Effector CD4-positive, alpha-beta T cell (primary cell): ENCODE data around the gene ZMIZ1.

Experiments used
- DNase-seq: peaks from one replicate; pipeline ENCODE4 v3.0.0-alpha.2; 2020

ZMIZ1 gene

DNA sequence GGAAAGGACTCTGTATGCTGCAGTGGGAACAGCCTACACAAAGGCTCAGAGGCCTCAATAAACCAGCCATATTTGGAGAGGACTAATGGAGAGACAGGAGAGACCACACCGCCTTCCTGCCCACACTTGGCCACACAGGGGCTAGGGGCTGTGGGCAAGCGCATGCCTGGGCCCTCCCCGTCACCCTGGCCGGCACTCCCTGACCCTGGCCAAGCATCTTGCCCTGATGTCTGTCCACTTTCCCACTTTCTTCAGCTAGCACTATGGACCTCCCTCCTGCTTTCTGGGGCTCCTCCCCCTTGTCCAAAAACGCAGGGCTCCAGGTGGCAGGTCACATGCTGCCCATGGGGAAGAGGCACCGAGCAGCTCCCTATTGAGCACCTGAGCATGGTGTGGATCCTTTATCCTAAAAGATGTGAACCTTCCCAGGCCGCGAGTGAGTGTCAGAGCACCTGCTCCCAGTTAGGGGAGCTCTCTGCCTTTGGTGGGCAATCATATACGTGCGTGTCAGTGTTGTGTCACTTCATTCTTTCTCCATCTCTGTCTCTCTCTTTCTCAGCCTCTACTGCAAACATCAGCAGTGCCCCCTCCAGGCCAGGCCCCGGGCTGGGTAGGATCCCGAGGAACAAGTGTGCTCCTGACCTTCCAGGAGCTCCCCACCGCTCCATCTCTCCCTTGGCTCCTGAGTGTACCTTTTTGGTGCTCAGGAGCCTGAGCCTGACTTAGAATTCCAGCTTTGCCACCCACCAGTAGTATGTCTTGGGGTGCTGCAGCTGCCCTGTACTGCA is 74.0 kb downstream of the ZMIZ1 start:
- no peak for DNase-seq

DNA sequence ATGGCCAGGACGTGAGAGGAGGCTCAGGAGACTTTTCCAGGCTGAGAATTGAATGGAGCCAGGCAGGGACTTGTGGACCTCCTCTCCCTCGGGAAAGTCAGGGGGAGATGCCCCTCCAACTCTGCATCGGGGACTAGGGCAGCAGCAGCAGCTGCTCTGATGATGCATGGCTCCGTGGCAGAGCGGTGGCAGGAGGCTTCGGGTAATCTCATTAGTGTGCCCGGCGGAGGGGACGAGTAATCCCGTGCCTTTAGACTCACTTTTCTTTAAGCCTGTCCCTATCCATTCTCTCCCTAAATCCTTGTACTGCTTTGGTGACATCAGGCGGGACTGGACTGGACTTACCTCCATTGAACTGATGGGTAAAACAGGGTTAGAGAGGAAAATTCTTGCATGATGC is 75.1 kb downstream of the ZMIZ1 start:
- DNase-seq = no peak

DNA sequence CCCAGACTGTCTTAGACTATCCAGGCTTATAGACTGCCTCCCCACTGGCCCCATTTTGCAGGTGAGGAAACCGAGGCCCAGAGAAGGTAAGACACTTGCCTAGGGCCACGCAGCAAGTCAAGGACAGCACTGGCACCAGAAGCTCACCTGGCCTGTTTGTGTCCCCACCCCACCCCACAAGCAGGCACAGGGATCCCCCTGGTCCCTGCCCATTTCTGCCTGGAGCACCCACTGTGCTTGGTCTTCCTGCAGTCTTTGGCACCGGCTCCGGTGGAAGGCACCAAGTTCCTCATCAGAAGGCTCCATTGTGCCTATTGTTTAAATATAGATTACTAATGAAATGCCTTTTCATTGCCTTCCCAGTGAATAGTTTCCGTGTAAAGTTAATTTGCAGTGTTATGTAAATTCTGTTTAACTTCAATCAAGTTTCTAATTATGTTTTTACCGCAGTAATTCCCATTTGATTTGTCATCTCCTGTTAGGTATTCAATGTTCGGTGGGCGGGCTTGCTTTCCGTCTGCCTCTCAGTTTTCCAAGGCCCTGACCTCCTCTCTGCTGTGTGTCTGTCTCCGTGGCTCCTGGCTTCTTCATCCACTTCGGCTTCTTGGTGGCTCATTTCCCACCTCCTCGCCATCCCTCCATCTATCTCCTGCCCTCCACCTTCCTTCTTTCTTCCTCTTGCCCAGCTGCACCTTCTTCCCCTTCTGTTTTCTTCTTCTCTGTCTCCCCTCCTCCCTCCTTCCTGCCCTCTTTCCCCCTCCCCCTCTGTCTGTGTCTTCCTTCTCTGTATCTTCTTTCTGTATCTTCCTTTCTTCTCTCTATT is 75.8 kb downstream of the ZMIZ1 start:
- DNase-seq = no peak

DNA sequence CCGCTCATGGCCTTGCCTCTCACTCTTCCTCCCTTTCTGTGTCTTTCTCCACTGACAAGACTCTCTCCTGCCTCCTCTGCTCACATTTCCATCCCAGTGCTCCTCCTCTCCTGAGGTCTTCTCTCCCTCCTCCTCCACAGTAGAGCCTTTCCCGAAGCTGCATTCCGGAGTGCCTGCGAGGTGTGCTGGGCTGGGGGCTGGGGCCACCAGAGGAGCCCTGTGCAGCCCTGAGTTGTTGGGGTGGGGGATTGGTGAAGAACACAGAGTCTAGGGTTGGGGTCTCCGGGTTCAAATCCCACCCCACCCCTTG is 76.4 kb downstream of the ZMIZ1 start:
- no peak for DNase-seq

DNA sequence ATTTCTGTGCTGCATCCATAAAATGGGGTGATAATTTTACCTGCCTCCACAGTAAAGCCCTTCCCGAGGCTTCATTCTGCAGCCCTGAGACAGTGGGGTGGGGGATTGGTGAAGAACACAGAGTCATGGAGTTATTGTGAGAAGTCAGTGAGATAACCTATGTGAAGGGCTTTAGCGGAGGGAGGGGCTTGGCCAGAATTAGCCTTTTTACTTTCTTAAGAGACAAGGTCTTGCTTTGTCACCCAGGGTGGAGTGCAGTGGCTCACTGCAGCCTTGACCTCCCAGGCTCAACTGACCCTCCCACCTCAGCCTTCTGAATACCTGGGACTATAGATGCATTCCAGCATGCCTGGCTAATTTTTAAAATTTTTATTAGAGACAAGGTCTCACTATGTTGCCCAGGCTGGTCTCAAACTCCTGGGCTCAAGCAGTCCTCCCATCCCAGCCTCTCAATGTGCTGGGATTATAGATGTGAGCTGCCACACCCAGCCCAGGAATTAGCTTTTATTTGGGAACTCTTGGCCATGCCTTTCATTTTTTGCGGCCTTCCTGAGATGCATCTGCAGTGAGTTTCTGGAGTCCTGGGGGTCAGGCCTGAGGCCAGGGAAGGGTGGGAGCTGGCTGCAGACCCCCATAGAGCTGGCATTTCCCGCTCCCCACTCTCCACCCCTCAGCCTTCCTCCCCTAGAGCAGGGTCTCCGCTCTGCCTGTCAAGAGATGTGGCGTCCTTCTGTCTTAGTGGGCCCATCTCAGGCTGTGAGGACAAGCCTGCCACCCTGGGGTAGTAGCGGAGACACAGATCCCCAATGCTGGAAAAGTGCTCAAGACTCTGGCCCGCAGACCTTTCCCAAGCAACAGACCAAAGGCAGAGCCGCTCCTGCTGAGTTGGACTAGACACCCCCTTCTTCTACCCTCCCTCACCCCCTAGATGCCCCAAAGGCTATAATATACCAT is 77.0 kb downstream of the ZMIZ1 start:
- no peak for DNase-seq

DNA sequence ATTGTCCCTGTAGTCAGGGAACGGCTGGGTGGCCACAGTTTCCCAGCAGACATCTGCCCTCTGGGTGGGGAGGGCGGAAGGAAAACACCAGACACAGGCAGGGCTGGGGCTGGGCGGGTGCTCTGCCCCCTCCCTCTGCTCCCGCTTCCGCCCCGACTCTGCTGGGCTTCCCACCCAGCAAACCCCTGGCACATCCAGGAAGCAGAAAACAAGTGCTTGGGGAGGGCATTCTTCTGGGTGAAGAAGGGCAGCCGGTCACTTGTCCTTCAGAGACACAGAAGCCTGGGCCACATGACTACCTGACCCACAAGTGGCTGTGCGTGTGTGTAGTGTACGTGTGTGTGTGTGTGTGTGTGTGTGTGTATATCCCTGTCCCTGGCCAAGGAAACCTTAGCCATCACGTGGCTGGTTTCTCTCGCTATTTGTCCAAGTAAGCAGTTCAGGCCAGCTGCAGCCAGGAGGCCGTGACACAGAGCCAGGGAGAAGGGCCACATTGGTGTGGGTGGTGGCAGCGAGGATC is 77.9 kb downstream of the ZMIZ1 start:
- DNase-seq = no peak

DNA sequence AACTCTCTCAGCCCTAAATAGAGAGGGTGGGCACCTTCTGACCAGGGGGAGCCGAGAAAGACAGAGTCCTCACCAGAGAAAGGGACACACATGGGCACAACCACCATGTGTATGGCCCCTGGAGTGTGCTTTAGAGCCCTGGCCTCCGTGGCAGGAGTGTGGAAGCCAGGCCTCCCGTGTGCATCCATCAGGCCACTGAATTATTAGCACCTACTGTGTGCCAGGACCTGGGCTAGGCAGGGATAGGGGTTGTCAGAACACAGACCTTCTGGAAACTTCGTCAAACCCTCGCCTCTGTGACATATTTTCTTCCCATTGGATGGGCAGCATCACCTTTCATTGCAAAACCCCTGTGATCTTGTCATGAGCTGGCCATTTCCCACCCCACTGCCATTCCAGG is 78.5 kb downstream of the ZMIZ1 start:
- DNase-seq = no peak

DNA sequence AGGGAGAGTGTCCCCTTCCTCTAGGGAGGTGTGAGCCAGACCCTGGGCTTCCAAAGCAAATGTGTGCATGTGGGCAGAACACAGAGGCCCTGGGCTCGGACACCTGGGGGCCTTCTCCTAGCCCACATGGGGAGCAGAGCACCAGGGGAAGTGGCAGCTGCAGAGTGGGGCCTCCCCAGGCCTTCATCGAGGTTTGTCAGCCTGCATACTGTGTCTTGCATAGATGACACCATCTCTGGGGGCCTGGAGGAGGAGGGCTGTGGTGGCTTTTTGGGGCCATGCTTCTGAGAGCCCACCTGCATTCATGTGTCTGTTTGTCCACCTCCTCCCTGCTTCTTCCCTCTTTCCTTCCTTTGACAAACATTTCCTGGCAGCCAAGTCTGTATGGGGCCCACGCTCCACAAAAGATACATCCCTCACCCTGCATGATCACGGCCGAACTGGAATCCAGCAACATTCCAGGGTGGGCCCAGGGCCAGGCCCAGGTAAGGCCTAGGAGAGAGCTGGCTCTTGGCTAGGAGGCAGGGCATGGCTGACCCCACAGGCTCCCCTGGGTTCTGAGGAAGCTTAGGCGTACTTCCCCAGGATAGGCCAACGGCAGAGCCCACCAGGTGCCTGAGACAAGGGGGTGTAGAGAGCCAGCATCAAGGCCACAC is 79.2 kb downstream of the ZMIZ1 start:
- DNase-seq = no peak

DNA sequence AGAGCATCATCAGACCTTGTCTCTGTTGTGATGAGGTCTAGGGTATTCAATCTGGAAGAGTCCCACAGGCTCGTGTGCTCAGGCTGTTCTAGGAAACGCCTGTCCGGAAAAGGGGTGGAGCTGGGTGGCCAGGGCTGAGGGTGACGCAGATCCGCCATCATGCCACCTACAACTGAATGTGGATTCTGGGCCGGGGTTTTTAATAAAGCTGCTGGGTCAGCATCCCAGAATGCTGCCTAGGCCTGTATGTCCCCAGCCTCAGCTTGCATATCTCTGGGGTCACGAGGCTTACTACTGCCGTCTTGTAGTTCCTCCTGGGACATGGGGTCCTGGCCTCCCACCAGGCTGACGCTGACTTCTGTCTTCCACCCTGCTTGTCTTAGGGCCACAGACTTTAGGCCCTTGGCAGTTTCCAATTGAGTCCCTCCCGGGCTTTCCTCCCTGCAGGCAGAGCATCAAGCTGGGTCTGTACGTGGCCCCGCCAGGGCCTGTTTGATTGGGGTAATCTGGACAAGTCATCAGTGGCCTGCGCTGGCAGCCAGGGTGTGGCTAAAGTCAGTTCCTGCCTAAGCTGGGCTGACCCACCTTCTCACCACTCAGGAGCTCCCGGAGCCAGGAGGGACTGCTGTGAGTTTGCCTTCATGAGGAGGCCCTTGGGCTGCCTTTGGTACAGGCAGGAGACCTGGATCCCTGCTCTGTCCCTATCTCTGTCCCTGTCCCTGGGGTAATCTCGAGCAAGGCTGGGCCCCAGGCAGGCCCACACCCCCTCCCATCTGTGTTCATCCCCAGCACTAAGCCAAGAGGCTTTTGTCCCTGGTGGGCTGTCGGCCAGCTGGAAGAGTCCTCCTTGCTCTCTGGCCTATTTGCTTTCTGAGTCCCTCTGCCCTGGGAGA is 79.9 kb downstream of the ZMIZ1 start:
- DNase-seq = no peak

DNA sequence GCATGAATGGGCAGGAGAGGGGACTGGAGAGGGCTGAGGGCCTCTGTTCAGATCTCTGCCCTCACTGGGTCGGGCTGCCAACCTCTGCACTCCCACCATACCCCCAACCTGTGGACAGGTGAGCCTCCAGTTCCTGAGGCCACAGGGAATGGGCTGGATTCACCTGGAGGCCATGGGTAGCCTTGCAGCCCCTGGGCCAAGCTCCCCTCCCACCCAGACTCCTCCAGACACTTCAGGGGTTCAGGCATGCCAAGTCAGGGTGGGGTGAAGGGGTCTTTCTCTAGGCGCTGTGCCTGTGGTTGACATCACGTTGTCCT is 80.5 kb downstream of the ZMIZ1 start:
- no peak for DNase-seq

DNA sequence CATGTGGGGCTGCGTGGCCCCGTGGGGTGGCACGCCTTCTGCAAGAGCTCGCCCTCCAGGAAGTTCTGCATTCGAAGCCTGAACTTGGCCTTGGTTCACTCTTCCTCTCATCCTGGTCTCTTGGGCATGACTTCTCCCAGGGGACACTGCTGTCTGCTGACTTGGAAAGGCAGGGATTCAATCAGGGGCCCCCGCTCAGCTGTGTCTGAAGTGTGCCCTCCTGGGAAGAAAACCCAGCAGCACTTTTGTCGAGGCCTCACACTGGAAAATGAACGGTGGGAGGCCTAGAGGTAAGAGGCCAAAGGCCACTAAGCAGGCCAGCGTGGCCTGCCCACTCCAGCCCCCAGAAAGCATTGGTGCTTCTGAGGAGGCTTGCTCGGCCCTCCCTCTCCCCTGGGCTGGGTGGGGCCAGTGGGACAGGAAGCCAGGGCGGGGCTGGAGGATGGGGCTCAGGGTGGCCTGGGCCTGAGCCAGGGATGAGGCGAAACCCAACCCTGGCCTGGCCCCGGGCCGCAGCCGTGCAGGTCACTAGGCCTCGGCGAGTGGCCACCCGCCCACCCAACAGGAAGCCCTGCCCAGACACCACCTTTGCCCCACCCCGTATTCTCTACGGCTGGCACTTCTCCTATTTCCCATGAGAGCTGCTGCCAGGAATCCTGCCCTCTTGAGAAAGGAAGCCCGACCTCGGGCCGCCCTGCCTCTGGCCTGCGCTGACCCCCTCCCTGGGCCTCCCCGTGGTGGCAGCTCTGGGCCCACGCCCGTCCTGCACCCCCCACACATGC is 81.1 kb downstream of the ZMIZ1 start:
- DNase-seq = no peak

DNA sequence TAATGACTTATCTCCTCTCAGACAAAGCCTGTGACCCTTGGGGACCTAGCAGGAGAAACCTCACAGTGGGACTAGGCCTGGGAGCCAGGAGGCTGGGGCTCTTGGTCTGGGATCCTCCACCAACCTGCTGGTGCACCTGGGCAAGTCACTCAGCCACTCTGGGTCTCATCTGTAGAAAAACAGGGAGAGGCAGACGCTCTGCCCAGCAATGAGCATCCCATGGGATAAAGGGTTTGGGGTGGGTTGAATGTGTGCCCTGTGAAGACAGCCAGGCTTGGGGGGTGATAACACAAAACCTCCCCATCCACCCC is 81.6 kb downstream of the ZMIZ1 start:
- no peak for DNase-seq

DNA sequence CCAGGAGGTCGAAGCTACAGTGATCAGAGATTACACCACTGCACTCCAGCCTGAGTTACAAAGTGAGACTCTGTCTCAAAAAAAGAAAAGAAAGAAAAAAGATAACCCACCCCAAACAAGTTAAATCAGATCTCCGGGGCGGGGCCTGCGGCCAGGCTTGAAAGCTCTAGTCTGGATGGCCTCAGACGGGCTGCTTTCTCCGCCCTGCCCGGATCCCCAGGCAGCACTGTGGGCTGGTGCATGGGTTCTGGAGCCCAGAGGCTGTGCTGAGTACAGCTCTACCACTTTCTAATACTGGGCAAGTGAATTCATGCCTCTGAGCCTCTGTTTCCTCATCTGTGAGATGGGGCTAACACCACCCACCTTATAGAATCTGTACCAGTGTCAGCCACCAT is 83.7 kb downstream of the ZMIZ1 start:
- DNase-seq = no peak

DNA sequence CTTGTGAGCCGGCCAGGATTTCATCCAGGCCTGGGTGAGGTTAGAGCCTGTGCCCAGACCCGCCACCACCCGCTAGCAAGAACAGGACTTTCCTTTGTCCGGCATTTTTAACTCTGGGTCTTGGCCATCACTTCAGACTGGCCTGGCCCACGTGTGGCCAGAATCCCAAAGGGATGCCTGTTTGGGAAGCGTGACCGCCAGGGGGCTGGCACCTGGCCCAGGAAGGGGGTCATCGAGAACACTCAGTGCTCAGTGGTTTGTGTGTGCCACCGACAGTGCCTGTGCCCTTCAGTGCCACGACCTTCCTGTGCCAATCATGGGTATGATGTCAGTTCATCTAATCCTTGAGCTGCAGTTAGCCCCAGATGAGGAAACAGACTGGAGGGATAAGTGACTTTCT is 85.0 kb downstream of the ZMIZ1 start:
- DNase-seq = no peak

DNA sequence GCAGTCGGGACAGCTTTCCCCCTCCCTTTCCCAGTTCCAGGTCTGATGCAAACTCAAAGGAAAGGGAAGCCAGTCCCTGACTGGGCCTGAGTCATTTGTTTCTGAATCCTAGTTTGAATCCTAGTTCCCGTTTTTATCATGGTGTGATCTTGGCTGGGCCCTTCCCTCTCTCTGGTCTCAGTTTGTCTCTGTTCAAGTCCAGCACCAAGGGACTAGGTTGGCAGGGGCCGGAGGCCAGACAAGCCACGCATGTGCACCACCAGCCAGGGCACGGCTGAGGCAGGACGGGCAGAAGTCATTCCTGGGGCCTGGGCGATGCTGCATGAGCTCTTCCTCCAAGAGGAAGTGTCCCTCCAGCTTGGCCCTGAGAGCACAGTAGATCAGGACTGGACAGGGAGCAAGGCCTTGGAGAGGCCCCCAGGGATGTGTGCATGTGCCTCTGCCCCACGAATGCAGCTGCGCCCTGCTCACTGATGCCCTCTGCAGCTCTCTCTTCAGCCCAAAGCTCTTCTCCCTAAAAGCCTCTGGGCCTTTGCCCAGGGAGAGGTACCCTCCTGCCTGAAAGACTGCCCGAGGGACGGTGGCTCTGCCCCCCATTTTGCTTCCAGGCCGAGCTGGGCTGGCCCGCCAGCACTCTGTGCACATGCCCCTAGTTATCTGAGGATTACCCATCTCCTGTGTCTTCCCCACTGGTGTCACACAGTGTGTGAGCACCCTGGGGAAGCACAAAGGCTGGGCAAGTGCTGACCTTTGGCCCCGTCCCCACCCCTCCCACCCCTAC is 86.7 kb downstream of the ZMIZ1 start:
- DNase-seq = no peak

DNA sequence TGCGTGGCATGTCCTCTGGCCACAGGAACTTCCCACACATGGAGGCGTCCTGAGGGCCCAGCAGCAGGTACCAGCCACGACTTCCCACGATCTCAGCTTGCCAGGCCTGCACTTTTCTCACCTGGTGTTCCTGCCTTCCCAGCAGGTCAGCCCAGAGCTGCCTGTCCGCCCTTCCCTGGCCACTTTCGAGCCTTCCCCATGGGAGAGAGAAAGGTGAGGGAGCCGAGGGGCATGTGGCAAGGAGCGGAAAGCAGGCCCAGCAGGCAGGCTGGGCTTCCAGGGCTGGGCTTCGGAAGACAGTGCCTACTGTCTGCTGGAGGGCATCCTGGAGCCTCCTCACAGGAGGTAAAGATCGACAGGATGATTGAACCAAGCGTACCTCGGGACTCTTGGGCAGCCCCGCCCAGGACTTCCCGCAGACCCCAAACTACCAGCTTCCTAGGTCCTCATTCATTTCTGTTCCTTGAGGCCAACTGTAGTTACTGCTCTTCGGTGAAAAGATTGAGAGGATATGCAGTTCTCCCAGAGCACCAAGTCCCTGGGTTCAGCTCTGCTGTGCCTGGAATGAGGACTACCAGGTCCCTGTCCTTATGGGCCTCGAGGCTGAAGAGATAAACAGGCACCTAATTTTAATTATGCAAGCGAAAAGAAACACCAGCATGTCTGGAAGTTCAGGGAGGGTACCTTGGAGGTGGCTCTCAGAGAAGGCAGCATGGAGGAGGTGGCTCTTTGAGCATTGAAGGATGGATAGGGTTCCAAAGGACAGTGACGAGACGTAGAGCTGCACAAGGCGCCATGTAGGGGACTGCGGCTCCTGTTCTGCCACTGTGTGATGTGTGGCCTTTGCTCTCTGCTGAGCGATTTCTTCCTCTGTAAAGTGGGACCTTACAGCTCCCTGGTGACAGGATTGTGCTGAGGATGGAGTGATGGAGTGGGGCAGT is 87.8 kb downstream of the ZMIZ1 start:
- no peak for DNase-seq

DNA sequence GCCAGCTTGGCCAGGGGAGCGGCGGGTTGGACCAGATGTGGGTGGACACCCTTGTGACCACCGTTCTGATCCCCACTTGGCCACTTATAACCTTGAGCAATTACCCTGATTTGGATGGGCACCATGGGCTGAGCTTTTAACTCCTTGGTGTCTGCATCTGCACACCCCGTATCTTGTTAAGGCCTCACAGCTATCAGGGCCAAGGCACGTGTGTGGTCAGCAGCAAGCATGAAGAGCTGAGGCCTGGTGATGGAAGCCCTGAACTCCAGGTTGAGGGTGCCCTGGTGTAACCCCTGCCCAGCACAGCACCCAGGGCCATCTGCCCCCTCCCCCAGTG is 89.2 kb downstream of the ZMIZ1 start:
- DNase-seq = no peak

DNA sequence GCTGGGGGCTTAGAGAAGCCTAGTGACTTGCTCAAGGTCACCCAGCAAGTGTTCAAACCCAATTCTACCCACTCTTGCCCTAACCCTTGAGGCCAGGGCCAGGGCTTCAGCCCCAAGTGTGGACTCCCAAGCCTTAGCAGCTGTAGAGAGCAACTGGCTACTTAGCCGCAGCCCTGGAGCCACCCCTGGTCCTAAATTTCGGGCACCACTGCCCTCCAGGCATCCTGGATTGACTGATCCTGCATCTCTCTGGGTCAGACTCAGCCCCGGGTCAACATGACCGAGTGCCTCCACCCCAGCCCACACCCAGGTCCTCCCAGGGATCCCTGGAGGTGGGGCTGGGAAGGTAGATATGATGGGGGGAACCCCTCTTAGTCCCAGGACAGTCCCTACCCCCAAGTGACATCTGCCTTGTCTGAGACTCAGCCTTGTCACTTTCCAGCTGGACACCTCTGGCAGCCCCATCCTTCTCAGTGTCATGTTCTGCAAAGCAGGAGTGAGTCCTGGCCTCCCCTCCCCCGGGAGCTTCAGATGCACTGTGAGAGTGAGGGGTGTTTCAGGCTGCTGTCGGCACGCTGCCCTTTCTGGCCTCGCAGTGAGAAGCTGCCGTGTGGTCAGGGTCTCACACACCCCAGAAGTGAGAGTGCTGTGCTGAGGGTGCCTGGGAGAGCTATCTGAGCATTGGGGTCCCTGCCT is 89.8 kb downstream of the ZMIZ1 start:
- no peak for DNase-seq
